Calu3 (cell line): ENCODE measurements around the gene MSL3B.

Experiments
- BruUV-seq: library from RNA; stranded (reverse); fragments of 400-500 nt; replicated peaks from 2 replicates; lab custom pipeline; 2021; lab: Mats Ljungman, UMichigan
- CTCF ChIA-PET: fragments of 300-600 bp; sonication (Branson Sonifier 250); formaldehyde crosslinking; loops from one replicate; lab custom pipeline; 2022; ENCODE audit warnings: antibody characterized with exemption; lab: Charles Lee
- DNase-seq: peaks from one replicate; pipeline ENCODE4 v3.0.0; 2022
- H3K27ac Mint-ChIP-seq: one replicate; pipeline ENCODE4 v1.8.0; 2022; ENCODE audit warnings: mixed read lengths; ENCODE audit not compliant: unreplicated experiment
- H3K27me3 Mint-ChIP-seq: one replicate; pipeline ENCODE4 v1.8.0; 2022; ENCODE audit warnings: mixed read lengths; ENCODE audit not compliant: unreplicated experiment
- H3K36me3 Mint-ChIP-seq: one replicate; pipeline ENCODE4 v1.8.0; 2022; ENCODE audit warnings: mild to moderate bottlenecking, moderate library complexity, mixed read lengths; ENCODE audit not compliant: insufficient read depth, unreplicated experiment
- H3K4me1 Mint-ChIP-seq: one replicate; pipeline ENCODE4 v1.8.0; 2022; ENCODE audit warnings: mild to moderate bottlenecking, low read depth, mixed read lengths; ENCODE audit not compliant: unreplicated experiment
- H3K4me3 Mint-ChIP-seq: one replicate; pipeline ENCODE4 v1.8.0; 2022; ENCODE audit warnings: mild to moderate bottlenecking, low read depth, moderate library complexity, mixed read lengths; ENCODE audit not compliant: unreplicated experiment
- H3K9me3 Mint-ChIP-seq: one replicate; pipeline ENCODE4 v1.8.0; 2022; ENCODE audit warnings: low read depth, mixed read lengths; ENCODE audit not compliant: unreplicated experiment
- intact Hi-C: fragments of 100-400 bp; cut with micrococcal nuclease; formaldehyde crosslinking; loops from one replicate; pipeline ENCODE4 v1.10.0; 2022; ENCODE audit not compliant: unreplicated experiment
- TF ChIP-seq, protein P1 (sequence below): fragments of 200-600 bp; IDR thresholded peaks from one replicate; pipeline ENCODE4 v1.8.0; 2022; ENCODE audit warnings: antibody characterized with exemption; ENCODE audit not compliant: unreplicated experiment

The MSL3B gene

DNA sequence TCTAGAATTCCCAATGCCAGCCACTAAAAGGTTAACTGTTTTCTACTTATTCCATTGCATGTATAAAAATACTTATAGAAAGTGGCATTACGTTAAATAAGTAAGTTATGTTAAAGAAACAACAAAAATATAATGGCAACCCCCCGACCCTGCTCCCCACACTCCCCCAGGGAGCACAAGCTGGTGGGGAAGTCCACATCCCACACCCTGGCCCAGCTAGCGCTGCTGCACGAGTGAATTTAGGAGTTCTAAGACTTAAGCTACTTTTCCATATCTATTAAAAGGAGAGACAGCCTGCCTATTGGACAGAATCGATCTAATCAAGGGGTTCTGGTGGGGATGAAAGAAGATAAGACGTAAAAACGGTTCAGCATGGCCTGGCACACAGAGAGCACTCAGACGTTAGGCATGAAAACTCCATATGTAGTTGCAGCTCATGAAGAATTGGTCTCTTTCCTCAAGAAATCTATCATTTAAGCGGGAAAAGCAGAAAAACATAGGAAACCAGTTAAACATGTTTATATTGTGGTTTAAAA is 30.4 kb downstream of the MSL3B start:
- Mint-ChIP-seq H3K4me1 (peaks cover 55% of the 10 kb centered on the region), H3K36me3 (peaks cover 84% of the 10 kb centered on the region), H3K27ac (no peak overlapping the region), H3K9me3 (no peaks in the 10 kb centered on the region), H3K27me3 (no peaks in the 10 kb centered on the region), H3K4me3 (no peak overlapping the region)
- TF ChIP-seq, protein P1, sequence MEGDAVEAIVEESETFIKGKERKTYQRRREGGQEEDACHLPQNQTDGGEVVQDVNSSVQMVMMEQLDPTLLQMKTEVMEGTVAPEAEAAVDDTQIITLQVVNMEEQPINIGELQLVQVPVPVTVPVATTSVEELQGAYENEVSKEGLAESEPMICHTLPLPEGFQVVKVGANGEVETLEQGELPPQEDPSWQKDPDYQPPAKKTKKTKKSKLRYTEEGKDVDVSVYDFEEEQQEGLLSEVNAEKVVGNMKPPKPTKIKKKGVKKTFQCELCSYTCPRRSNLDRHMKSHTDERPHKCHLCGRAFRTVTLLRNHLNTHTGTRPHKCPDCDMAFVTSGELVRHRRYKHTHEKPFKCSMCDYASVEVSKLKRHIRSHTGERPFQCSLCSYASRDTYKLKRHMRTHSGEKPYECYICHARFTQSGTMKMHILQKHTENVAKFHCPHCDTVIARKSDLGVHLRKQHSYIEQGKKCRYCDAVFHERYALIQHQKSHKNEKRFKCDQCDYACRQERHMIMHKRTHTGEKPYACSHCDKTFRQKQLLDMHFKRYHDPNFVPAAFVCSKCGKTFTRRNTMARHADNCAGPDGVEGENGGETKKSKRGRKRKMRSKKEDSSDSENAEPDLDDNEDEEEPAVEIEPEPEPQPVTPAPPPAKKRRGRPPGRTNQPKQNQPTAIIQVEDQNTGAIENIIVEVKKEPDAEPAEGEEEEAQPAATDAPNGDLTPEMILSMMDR = no peak
- no TSS peak for BruUV-seq
- CTCF ChIA-PET = interaction anchor here (0.5 kb wide), 1 partner anchor 436 kb away, joined by 3 read pairs; no protein-coding TSS in a partner anchor
- DNase-seq = no peak
- intact Hi-C loops = loop anchor here (10.0 kb wide), 3 partner anchors 133 to 393 kb away; partner anchors contain the start of gene USP40

- Mint-ChIP-seq H3K4me1 (peaks cover 49% of the 10 kb centered on the region), H3K27me3 (no peaks in the 10 kb centered on the region), H3K36me3 (peaks cover 72% of the 10 kb centered on the region), H3K9me3 (no peaks in the 10 kb centered on the region), H3K4me3 (no peak overlapping the region), H3K27ac (no peak overlapping the region)
- no peak for DNase-seq
- BruUV-seq = no TSS peak
- TF ChIP-seq, protein P1 = no peak
- CTCF ChIA-PET = no interaction called here
- intact Hi-C loops = loop anchor here (10.0 kb wide), 3 partner anchors 132 to 392 kb away; partner anchors contain the start of gene USP40
These were observed 31.8 kb downstream of the MSL3B start for GRCh38 chr2:233836359-233836758.

GRCh38 chr2:233835230-233836186 is 32.7 kb downstream of the MSL3B start:
- Mint-ChIP-seq H3K9me3 (no peaks in the 10 kb centered on the region), H3K4me1 (peaks cover 40% of the 10 kb centered on the region), H3K36me3 (peaks cover 63% of the 10 kb centered on the region), H3K27ac (no peak overlapping the region), H3K4me3 (no peak overlapping the region), H3K27me3 (no peaks in the 10 kb centered on the region)
- intact Hi-C loops = loop anchor here (10.0 kb wide), 3 partner anchors 131 to 391 kb away; partner anchors contain the start of gene USP40
- no peak for DNase-seq
- no TSS peak for BruUV-seq
- CTCF ChIA-PET = no interaction called here
- TF ChIP-seq, protein P1 = no peak

DNA sequence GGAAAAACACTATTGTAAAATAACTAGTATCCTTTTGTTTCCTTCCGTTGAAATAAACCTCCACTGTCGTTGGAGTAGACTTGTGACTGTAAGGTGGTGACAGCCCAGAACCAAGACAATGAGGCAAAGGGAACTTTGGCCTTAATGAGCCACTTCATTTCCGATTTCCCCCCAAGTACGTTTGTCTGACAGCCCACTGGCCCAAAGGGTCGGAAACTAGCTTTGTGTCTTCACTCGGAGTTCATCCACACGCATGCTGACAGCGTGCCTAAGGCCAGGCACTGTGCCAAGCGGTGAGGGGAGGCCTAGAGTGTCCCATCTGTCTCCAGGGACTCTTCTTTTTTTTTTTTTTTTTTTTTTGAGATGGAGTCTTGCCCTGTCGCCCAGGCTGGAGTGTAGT is 34.8 kb downstream of the MSL3B start:
- Mint-ChIP-seq H3K27me3 (no peaks in the 10 kb centered on the region), H3K36me3 (peaks cover 42% of the 10 kb centered on the region), H3K4me1 (peaks cover 19% of the 10 kb centered on the region), H3K4me3 (no peak overlapping the region), H3K9me3 (no peaks in the 10 kb centered on the region), H3K27ac (no peak overlapping the region)
- intact Hi-C loops = loop anchor here (5.0 to 10.0 kb wide), 5 partner anchors 129 to 431 kb away; partner anchors contain the start of gene USP40
- CTCF ChIA-PET = interaction anchor here (0.6 to 1.5 kb wide), 6 partner anchors 9 to 486 kb away, joined by 3 to 8 read pairs (median 4); no protein-coding TSS in a partner anchor
- TF ChIP-seq, protein P1 = no peak
- BruUV-seq = TSS peak; percentile 17
- DNase-seq = no peak
